Memory B cell (primary cell): ENCODE measurements around the gene ADNP.
A peak's percentile ranks its signal among the peaks of the same experiment; 100 is the strongest.
"Not testable (repeated sequence)": the region's sequence is repeated elsewhere in the genome, so short reads cannot be mapped to it uniquely, and the experiment has no call there.

Experiments used
- ATAC-seq: fragments of 150-1000 bp; cut with Tn5 transposase; 2 replicates; pipeline ENCODE4 v1.10.0; 2021; ENCODE audit warnings: low read depth, mild to moderate bottlenecking, moderate library complexity
- DNase-seq, 2 donors: peaks; one replicate each; pipeline ENCODE4 v3.0.0; 2022; ENCODE audit warnings: low spot score in 2 of 2
- H3K27ac Mint-ChIP-seq: one replicate; pipeline ENCODE4 v1.8.0; 2022; ENCODE audit warnings: mild to moderate bottlenecking, moderate library complexity, mixed read lengths
- H3K27me3 Mint-ChIP-seq: one replicate; pipeline ENCODE4 v1.8.0; 2022; ENCODE audit warnings: mixed read lengths
- H3K36me3 Mint-ChIP-seq: one replicate; pipeline ENCODE4 v1.8.0; 2022; ENCODE audit warnings: mild to moderate bottlenecking, mixed read lengths
- H3K4me1 Mint-ChIP-seq: one replicate; pipeline ENCODE4 v1.8.0; 2022; ENCODE audit warnings: mixed read lengths
- H3K4me3 Mint-ChIP-seq: one replicate; pipeline ENCODE4 v1.8.0; 2022; ENCODE audit warnings: mild to moderate bottlenecking, moderate library complexity, mixed read lengths
- H3K9me3 Mint-ChIP-seq: one replicate; pipeline ENCODE4 v1.8.0; 2022; ENCODE audit warnings: mixed read lengths

Gene ADNP

DNA sequence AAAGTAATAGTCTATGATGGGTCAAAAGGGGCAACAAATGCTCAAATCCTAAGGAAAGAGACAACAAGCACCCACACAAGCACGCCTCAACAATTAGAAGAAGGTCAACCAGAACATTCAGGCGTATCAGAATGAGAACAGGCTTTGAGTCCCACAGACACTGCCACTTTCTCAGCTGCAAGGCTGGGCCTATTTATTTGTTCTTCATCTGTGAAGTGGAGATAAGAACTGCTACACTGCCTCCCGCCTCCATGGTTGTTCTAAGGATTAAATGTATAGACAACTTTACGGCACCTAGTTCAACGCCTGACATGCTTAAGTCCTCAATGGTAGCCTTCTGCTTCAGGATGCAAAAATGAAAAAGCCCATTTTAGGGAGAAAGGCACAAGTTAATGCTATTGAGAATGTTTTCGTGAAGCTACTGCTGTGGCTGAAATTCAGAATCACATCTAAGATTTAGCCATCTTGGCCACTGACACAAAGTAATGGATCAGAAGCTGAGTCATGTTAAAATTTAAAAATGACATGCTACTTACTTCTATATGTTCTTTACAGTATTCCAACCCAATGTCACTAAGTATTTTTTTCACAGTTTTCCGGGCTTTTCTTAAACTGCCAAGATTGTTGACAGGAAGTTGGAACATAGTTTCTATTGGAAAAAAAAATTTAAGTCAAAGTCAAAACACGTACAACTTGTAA is 27.7 kb downstream of the ADNP start:
- H3K36me3 Mint-ChIP-seq = peaks cover 12% of the 10 kb centered on the region
- peak overlapping the region; percentile 83 for H3K27ac Mint-ChIP-seq
- H3K27me3 Mint-ChIP-seq = no peaks in the 10 kb centered on the region
- H3K9me3 Mint-ChIP-seq = no peaks in the 10 kb centered on the region
- H3K4me3 Mint-ChIP-seq = no peak overlapping the region
- peaks cover 27% of the 10 kb centered on the region for H3K4me1 Mint-ChIP-seq
- ATAC-seq (no peak), DNase-seq (no peak)

DNA sequence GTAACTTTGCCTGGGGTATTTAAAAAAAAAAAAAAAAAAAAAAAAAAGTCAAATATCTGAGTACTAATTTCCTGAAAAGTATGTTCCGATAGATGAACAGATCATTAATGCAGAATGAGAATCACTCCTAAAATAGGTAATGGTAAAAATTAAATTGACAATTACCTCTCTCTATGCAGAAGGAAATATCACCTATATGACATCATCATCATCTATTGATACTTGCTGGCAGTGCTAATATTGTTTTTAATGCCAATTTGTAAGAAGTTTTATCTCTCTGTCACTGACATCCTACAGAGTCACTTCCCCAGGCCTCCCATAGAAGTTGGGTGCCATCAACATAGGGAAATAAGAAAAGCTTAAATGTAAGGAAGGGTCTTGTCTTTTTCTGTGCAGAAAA is 29.9 kb downstream of the ADNP start:
- H3K4me1 Mint-ChIP-seq = peaks cover 25% of the 10 kb centered on the region
- ATAC-seq (no peak), DNase-seq (no peak)
- H3K9me3 Mint-ChIP-seq = no peaks in the 10 kb centered on the region
- peak overlapping the region; percentile 83 for H3K27ac Mint-ChIP-seq
- no peaks in the 10 kb centered on the region for H3K27me3 Mint-ChIP-seq
- H3K4me3 Mint-ChIP-seq = no peak overlapping the region
- peaks cover 20% of the 10 kb centered on the region for H3K36me3 Mint-ChIP-seq

DNA sequence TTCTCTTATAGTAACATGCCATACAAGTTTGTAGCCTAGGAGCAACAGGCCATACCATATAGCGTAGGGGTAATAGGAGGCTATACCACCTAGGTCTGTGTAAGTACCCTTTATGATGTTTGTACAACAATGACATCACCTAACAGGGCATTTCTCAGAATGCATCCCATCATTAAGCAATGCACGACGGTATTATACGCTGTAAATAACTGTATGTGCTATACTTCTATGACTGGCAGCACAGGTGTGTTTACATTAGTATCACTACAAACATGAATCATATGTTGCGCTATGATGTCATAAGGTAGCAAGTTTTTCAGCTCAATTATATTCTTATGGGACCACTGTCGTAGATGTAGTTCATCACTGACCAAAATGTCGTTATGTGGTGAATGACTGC is 31.0 kb downstream of the ADNP start:
- DNase-seq (no peak), ATAC-seq (no peak)
- Mint-ChIP-seq H3K4me1 (peaks cover 25% of the 10 kb centered on the region), H3K27me3 (no peaks in the 10 kb centered on the region), H3K27ac (no peak overlapping the region), H3K4me3 (no peak overlapping the region), H3K36me3 (peaks cover 20% of the 10 kb centered on the region), H3K9me3 (no peaks in the 10 kb centered on the region)

DNA sequence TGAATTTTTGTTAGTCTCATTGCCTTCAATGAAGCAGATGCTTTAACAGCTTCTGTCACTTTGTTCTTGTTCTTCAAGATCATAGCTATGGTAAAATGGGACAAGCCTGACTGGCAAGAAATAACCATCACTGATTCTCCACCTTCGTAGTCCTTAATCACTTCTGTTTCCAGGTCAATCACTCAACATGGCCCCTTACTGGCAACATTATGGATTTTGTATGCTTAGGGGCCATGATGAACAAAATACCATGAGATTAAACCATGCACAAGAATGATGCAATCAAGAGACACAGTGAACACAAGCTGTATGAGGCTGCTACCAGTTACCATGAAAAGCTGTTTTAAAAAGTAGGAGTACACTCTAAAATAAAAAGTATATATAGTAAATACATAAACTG is 32.8 kb downstream of the ADNP start:
- Mint-ChIP-seq H3K27me3 (no peaks in the 10 kb centered on the region), H3K4me1 (peaks cover 19% of the 10 kb centered on the region), H3K4me3 (no peak overlapping the region), H3K27ac (peak overlapping the region; percentile 92), H3K9me3 (no peaks in the 10 kb centered on the region), H3K36me3 (peaks cover 26% of the 10 kb centered on the region)
- DNase-seq (no peak), ATAC-seq (no peak)

DNA sequence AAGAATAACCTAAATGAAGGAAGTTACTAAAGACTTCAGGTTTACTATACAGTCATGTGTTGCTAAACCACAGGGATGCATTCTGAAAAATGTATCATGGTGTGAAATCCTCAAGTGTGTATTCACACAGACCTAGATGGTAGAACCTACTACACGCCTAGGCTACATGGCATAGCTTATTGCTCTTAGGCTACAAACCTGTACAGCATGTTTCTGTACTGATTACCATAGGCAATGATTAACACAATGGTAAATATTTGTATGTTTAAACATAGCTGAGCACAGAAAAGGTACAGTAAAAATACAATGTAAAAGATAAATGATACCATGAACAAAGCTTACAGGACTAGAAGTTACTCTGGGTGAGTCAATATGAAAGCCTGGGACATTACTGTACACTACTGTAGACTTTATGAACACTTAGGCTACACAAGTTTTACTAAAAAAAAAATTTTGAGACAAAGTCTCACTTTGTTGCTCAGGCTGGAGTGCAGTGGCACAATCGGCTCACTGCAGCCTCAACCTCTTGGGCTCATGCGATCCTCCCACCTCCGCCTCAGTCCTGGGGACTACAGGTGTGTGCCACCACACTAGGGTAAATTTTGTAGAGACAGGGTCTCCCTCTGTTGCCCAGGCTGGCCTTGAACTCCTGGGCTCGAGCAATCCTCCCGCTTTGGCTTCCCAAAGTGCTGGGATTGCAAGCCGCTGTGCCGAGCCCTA is 36.0 kb downstream of the ADNP start:
- ATAC-seq = no peak
- Mint-ChIP-seq H3K9me3 (no peaks in the 10 kb centered on the region), H3K4me3 (no peak overlapping the region), H3K36me3 (peaks cover 34% of the 10 kb centered on the region), H3K27me3 (no peaks in the 10 kb centered on the region), H3K27ac (no peak overlapping the region), H3K4me1 (peaks cover 21% of the 10 kb centered on the region)
- no peak for DNase-seq

DNA sequence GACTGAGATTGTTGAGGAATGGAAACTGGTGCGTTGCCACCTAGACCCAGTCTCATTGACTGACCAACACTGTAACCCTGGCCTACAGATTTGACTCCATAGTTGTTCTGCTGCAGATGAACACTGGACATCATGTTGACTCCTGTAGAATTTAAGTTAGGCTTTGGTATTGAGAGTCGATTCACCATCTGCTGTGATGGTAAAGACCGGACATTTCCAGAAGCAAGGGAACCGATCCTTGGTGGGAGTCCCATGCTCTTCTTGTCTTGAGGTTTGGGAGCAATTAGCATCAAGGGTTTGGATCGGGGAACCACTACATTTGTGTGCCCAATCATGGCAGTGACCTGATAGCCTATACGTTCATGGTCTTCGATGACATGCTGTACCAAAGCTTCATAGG is 37.6 kb downstream of the ADNP start:
- no peak for ATAC-seq
- H3K36me3 Mint-ChIP-seq = peaks cover 34% of the 10 kb centered on the region
- no peaks in the 10 kb centered on the region for H3K9me3 Mint-ChIP-seq
- H3K27me3 Mint-ChIP-seq = no peaks in the 10 kb centered on the region
- H3K4me1 Mint-ChIP-seq = peaks cover 21% of the 10 kb centered on the region
- peak overlapping the region; percentile 95 for H3K27ac Mint-ChIP-seq
- no peak for DNase-seq
- H3K4me3 Mint-ChIP-seq = no peak overlapping the region

DNA sequence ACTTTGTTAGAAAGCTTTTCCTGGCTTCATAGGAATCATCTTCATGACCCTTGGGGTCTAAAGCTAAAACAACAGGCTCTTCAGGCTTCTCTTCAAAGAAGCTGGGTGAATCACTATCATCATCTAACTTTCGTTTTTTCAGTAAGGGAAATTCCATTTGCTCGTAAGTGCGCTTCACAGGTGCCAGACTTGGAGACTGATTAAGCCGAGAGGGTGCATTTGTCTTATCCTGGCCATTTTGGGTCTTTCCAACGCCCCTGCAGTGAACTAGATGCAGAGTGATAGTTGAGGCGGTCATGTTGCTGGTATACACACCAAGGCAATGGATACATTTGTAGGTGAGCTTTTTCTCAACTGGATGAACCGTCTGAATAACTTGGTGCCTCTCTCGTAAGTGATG is 38.8 kb downstream of the ADNP start:
- no peaks in the 10 kb centered on the region for H3K9me3 Mint-ChIP-seq
- H3K27me3 Mint-ChIP-seq = no peaks in the 10 kb centered on the region
- ATAC-seq (peak; percentile 69), DNase-seq (no peak)
- peak overlapping the region; percentile 95 for H3K27ac Mint-ChIP-seq
- no peak overlapping the region for H3K4me3 Mint-ChIP-seq
- H3K4me1 Mint-ChIP-seq = peaks cover 16% of the 10 kb centered on the region
- H3K36me3 Mint-ChIP-seq = peaks cover 27% of the 10 kb centered on the region

DNA sequence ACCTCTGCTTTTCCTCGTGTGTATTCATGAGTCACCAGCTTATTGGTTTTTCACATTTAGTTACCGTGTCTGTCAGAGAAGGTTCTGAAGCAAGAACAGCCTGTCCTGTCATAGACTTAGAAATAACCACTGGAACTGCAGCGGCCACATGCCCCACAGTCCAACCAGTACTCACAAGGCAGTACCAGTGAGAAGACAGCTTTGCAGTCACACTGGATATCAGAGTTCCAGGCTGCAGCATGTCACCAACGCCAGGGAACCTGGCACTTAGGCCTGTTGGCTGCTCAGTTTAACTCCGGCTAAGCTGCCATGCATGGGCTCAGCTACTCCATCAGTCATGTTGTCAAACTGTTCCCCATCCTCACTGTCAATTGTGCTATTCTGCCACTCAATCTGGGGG is 40.1 kb downstream of the ADNP start:
- H3K4me1 Mint-ChIP-seq = peaks cover 14% of the 10 kb centered on the region
- H3K36me3 Mint-ChIP-seq = peaks cover 24% of the 10 kb centered on the region
- H3K4me3 Mint-ChIP-seq = no peak overlapping the region
- H3K9me3 Mint-ChIP-seq = no peaks in the 10 kb centered on the region
- ATAC-seq (no peak), DNase-seq (no peak)
- no peaks in the 10 kb centered on the region for H3K27me3 Mint-ChIP-seq
- H3K27ac Mint-ChIP-seq = peak overlapping the region; percentile 95

DNA sequence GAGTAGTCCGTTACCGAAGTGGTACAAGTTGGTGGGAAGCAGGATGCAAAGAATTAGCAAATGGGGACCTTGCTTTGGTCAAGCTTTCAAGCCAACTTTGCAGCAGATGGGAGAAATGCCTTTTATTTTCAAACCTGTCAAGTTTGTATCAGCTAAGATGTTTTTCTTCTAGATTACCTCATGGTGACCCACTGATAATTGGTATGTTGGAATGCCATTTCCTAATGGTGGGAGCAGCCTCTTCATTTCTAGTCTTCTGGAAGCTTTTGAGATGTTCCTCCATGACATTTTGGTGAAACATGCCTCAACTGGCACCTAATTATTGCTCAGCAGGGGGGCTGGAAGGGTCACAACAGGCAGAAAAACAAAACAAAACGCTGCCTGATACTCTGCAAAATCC is 43.7 kb downstream of the ADNP start:
- Mint-ChIP-seq H3K27ac (peak overlapping the region; percentile 29), H3K27me3 (no peaks in the 10 kb centered on the region), H3K4me1 (peaks cover 8% of the 10 kb centered on the region), H3K4me3 (no peak overlapping the region), H3K36me3 (peaks cover 15% of the 10 kb centered on the region), H3K9me3 (no peaks in the 10 kb centered on the region)
- ATAC-seq (no peak), DNase-seq (no peak)

DNA sequence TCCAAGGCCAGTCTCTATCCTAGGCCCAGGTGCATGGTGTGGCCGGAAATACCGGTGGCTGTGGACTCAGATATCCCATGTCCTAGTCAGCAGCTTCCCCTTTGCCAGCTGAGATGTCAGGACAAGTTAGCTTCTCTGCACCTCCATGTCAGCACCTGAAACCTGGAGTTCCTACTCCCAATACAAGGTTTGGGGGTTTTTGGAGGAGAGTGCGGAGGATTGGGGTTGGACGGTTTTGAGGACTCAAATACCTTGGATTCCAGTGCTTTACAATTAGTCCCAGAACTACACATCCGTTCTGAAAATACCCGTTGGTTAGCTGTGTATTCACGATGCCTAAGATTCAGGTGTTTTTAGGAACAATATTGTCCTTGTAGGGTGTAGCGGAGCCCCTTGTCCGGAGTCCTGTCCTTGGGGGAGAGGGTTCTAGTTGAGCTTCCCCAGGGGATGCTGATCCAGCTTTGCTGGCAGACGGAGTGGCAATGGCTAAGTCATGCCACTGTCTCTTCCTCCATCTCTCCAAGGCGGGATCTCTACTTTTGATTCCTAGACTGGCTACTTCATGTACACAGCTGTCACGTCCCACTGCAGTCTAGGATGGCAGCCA is 45.0 kb downstream of the ADNP start:
- Mint-ChIP-seq H3K4me3 (no peak overlapping the region), H3K36me3 (peaks cover 10% of the 10 kb centered on the region), H3K27me3 (no peaks in the 10 kb centered on the region), H3K9me3 (no peaks in the 10 kb centered on the region), H3K27ac (no peak overlapping the region), H3K4me1 (no peaks in the 10 kb centered on the region)
- ATAC-seq (no peak), DNase-seq (no peak)

DNA sequence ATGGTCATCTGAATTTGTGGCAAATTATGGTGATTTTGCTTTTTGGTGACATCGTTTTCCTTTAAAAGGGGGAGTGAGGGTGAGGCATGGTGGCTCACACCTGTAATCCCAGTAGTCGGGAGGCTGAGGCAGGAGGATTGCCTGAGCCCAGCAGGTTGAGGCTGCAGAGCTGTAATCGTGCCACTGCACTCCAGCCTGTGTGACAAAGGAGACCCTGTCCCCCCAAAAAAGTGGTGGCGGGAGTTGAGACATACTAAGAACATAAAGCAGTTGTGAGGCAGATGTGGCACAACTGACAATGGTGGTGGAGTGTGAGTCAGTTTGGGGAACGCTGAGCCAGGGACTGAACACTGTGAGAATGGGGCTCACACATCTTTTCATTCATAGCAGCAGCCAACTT is 45.5 kb downstream of the ADNP start:
- H3K27ac Mint-ChIP-seq = no peak overlapping the region
- ATAC-seq (no peak), DNase-seq (no peak)
- no peaks in the 10 kb centered on the region for H3K9me3 Mint-ChIP-seq
- no peaks in the 10 kb centered on the region for H3K27me3 Mint-ChIP-seq
- no peak overlapping the region for H3K4me3 Mint-ChIP-seq
- H3K36me3 Mint-ChIP-seq = peaks cover 10% of the 10 kb centered on the region
- H3K4me1 Mint-ChIP-seq = no peaks in the 10 kb centered on the region

DNA sequence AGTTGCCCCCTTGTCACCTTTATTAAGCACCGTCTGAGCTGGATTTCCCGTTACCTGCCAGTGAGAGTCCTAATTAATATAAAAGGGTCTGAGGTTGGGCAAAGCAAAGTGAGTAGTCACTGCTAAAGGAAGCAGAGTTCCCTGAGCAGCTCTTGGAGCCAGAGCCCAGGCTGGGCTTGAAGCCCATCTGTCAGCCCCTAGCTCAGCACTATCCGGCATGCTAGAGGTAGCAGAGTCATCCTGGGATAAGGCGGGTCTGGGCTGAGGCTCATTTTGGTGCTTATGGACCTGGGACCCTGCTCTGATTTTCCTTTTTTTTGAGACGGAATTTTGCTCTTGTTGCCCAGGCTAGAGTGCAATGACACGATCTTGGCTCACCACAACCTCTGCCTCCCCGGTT is 46.2 kb downstream of the ADNP start:
- peaks cover 10% of the 10 kb centered on the region for H3K36me3 Mint-ChIP-seq
- no peaks in the 10 kb centered on the region for H3K27me3 Mint-ChIP-seq
- ATAC-seq = no peak
- H3K4me3 Mint-ChIP-seq = no peak overlapping the region
- H3K27ac Mint-ChIP-seq = peak overlapping the region; percentile 47
- H3K4me1 Mint-ChIP-seq = no peaks in the 10 kb centered on the region
- no peak for DNase-seq
- H3K9me3 Mint-ChIP-seq = no peaks in the 10 kb centered on the region

DNA sequence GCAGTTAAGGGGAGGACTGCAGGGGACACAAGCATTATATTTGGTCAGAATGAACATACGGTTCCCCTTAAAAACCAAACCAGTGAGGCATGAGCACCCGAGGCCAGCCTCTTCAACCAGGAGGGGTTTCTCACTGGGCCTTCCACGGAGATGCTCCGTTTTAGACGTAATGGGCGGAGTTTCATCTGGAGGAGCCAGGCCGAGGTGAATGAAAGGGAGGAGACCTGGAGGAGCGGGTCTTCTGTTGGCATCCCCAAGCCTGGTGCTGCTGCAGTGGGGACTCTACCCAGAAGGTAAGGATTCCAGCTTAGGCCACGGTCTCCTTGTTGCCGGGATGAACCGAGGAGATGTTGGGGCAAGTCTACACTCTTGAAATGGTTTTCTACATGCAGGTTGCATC is 47.4 kb downstream of the ADNP start:
- H3K9me3 Mint-ChIP-seq = no peaks in the 10 kb centered on the region
- H3K27me3 Mint-ChIP-seq = no peaks in the 10 kb centered on the region
- ATAC-seq = no peak
- H3K4me1 Mint-ChIP-seq = no peaks in the 10 kb centered on the region
- peaks cover 14% of the 10 kb centered on the region for H3K36me3 Mint-ChIP-seq
- H3K4me3 Mint-ChIP-seq = no peak overlapping the region
- peak overlapping the region; percentile 47 for H3K27ac Mint-ChIP-seq
- DNase-seq = no peak

DNA sequence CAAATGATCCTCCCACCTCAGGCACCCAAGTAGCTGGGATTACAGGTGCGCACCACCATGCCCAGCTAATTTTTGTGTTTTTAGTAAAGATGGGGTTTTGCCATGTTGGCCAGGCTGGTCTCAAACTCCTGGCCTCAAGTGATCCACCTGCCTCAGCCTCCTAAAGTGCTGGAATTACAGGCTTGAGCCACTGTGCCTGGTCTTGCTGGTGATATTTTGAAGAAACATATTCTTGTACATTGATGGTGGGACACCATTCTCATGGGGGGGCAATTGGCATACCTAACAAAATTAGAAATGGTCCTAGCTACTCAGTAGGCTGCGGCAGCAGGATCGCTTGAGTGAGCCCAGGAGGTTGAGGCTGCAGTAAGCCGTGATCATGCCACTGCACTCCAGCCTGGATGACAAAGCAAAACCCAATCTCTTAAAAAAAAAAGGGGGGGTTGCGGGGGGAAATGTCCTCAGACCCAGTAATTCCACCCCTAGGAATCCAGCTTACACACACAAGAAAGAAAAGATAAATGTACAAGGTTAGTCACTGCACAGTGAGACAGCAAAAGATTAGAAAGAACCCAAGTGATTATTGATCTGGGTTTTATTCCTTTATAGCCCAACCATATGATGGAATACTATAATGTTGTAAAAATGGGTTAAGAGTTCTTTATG is 49.3 kb downstream of the ADNP start:
- H3K4me1 Mint-ChIP-seq, ATAC-seq, H3K27ac Mint-ChIP-seq, H3K27me3 Mint-ChIP-seq, H3K4me3 Mint-ChIP-seq, H3K9me3 Mint-ChIP-seq, DNase-seq: not testable (repeated sequence)
- peaks cover 22% of the 10 kb centered on the region for H3K36me3 Mint-ChIP-seq
